GM12878 (cell line): Measurements from ENCODE around the gene ARRDC5. TPM values are rescaled to one million over a fixed set of nuclear protein-coding genes. Genes with fewer than 3 reads are reported as not detected.
"Not testable (repeated sequence)": the region's sequence is repeated elsewhere in the genome, so short reads cannot be mapped to it uniquely, and the experiment has no call there.

Experiments
- ATAC-seq: fragments of 200-7000 bp; cut with Tn5 transposase; 3 replicates; pipeline ENCODE4 v1.9.1; 2020; ENCODE audit warnings: mild to moderate bottlenecking, moderate library complexity
- BruUV-seq: library from RNA; stranded (reverse); fragments of 400-500 nt; replicated peaks from 2 replicates; lab custom pipeline; 2021; lab: Mats Ljungman, UMichigan
- CTCF ChIA-PET: fragments of 300-600 bp; sonication (Branson Sonifier 250); formaldehyde crosslinking; extraction: SDS; loops from one replicate; lab custom pipeline; 2021; ENCODE audit warnings: inconsistent platforms; lab: Yijun Ruan, JAX
- POLR2A ChIA-PET: fragments of 350-600 bp; formaldehyde crosslinking; extraction: SDS; loops from one replicate; lab custom pipeline; 2021; ENCODE audit warnings: inconsistent platforms; lab: Charles Lee
- RAD21 ChIA-PET: fragments of 300-600 bp; sonication (Branson Sonifier 250); formaldehyde crosslinking; loops from one replicate; lab custom pipeline; 2023; ENCODE audit warnings: antibody characterized with exemption; ENCODE audit not compliant: unreplicated experiment; lab: Charles Lee
- SMC1A ChIA-PET: fragments of 300-600 bp; sonication (Branson Sonifier 250); formaldehyde crosslinking; loops from one replicate; lab custom pipeline; 2023; ENCODE audit not compliant: unreplicated experiment, uncharacterized antibody; lab: Charles Lee
- DNase-seq: peaks from one replicate; pipeline ENCODE4 v3.0.0-alpha.2; 2011; ENCODE audit warnings: low read depth, low spot score
- FAIRE-seq: peaks from 3 replicates; lab custom pipeline; 2011; peaks lifted over from hg19 to GRCh38; lab: Jason Lieb, UNC
- H2AFZ ChIP-seq: 2 replicates; pipeline ENCODE4 v1.6.0; 2011; ENCODE audit warnings: low read depth, low read length, control low read depth; ENCODE audit not compliant: control insufficient read depth
- H3K27ac ChIP-seq: 2 replicates; pipeline ENCODE4 v1.5.1; 2011; ENCODE audit warnings: control low read depth; ENCODE audit not compliant: control insufficient read depth, insufficient read depth
- H3K27me3 ChIP-seq, 2 experiments: replicated peaks in 1 of 2; 2 replicates each; pipeline versions ENCODE4 v1.6.0 to v1.6.1; 2011; ENCODE audit warnings: low read length in 1 of 2; ENCODE audit not compliant: control insufficient read depth in 2 of 2, insufficient read depth in 2 of 2
- H3K36me3 ChIP-seq, 2 experiments: 2 replicates each; pipeline ENCODE4 v1.5.1; 2011; ENCODE audit warnings: low read length in 1 of 2; ENCODE audit not compliant: control insufficient read depth in 2 of 2, insufficient read depth in 2 of 2
- H3K4me1 ChIP-seq: 2 replicates; pipeline ENCODE4 v1.6.1; 2011; ENCODE audit warnings: mild to moderate bottlenecking, low read length, moderate library complexity, mixed read lengths; ENCODE audit not compliant: control insufficient read depth, insufficient read depth
- H3K4me2 ChIP-seq: 2 replicates; pipeline ENCODE4 v1.6.0; 2011; ENCODE audit warnings: control low read depth; ENCODE audit not compliant: control insufficient read depth, insufficient read depth
- H3K4me3 ChIP-seq: fragments of 200-600 bp; sonication (generic); 2 replicates; pipeline ENCODE4 v1.5.1; 2016
- H3K79me2 ChIP-seq: 2 replicates; pipeline ENCODE4 v1.6.0; 2011; ENCODE audit warnings: low read length; ENCODE audit not compliant: control insufficient read depth, insufficient read depth
- H3K9ac ChIP-seq: 2 replicates; pipeline ENCODE4 v1.8.0; 2011; ENCODE audit warnings: low read length, control low read depth, mixed read lengths; ENCODE audit not compliant: control insufficient read depth, insufficient read depth
- H3K9me3 ChIP-seq: replicated peaks from 3 replicates; pipeline ENCODE4 v1.5.1; 2011; ENCODE audit warnings: mild to moderate bottlenecking, low read length; ENCODE audit not compliant: control insufficient read depth, insufficient read depth
- H4K20me1 ChIP-seq: 2 replicates; pipeline ENCODE4 v1.6.0; 2011; ENCODE audit not compliant: control insufficient read depth, insufficient read depth
- ATF3 ChIP-seq: IDR thresholded peaks from 2 replicates; pipeline ENCODE4 v1.6.1; 2011; ENCODE audit warnings: low read depth, mild to moderate bottlenecking, low read length, moderate library complexity, borderline replicate concordance; ENCODE audit errors: extremely low read depth
- BCL3 ChIP-seq: IDR thresholded peaks from 2 replicates; pipeline ENCODE4 v1.6.1; 2011; ENCODE audit warnings: borderline replicate concordance, low read depth, mild to moderate bottlenecking, moderate library complexity, low read length; ENCODE audit not compliant: insufficient read depth, poor library complexity, severe bottlenecking
- BMI1 ChIP-seq: fragments of 450-650 bp; IDR thresholded peaks from 2 replicates; pipeline ENCODE4 v1.6.1; 2016; ENCODE audit warnings: mild to moderate bottlenecking, moderate library complexity, borderline replicate concordance
- EP300 ChIP-seq, 2 experiments: fragments of 150-350 bp in 1 of 2; IDR thresholded peaks; 2 replicates each; pipeline ENCODE4 v1.6.1; 2011 to 2012; ENCODE audit warnings: low read depth in 2 of 2, low read length in 2 of 2, borderline replicate concordance in 1 of 2, improper control_type of control experiment in 1 of 2, inconsistent platforms in 1 of 2; ENCODE audit not compliant: control insufficient read depth in 1 of 2
- MTA3 ChIP-seq: IDR thresholded peaks from 2 replicates; pipeline ENCODE4 v1.6.1; 2012; ENCODE audit warnings: low read length, inconsistent platforms, borderline replicate concordance
- NKRF ChIP-seq: fragments of 450-650 bp; conservative IDR thresholded peaks from 2 replicates; pipeline ENCODE4 v1.6.1; 2017; ENCODE audit warnings: mild to moderate bottlenecking, moderate library complexity
- TCF12 ChIP-seq: IDR thresholded peaks from 2 replicates; pipeline ENCODE4 v1.6.1; 2011; ENCODE audit warnings: low read depth, mild to moderate bottlenecking, low read length
- ZBTB33 ChIP-seq: fragments of 450-650 bp; IDR thresholded peaks from 2 replicates; pipeline ENCODE4 v1.6.1; 2017; ENCODE audit warnings: mild to moderate bottlenecking
- ZNF207 ChIP-seq: fragments of 450-650 bp; IDR thresholded peaks from 2 replicates; pipeline ENCODE4 v1.6.1; 2014; ENCODE audit warnings: antibody characterized with exemption, mild to moderate bottlenecking, borderline replicate concordance
- WGBS: methylation state at CpG from one replicate; pipeline ENCODE4 v1.1.6; 2016; ENCODE audit warnings: low lambda C conversion rate; ENCODE audit not compliant: insufficient replicate concordance, insufficient coverage; ENCODE audit errors: missing lambda C conversion rate; 5-methylcytosine and 5-hydroxymethylcytosine counted together
- in situ Hi-C: fragments of 300-500 bp; cut with MboI; formaldehyde crosslinking; loops from 9 replicates; pipeline ENCODE4 v1.14.3; 2018; ENCODE audit warnings: mixed read lengths
- intact Hi-C: fragments of 100-400 bp; cut with micrococcal nuclease; formaldehyde crosslinking; loops from one replicate; pipeline ENCODE4 v1.14.2; 2022; ENCODE audit not compliant: unreplicated experiment
- polyA plus RNA-seq, 11 experiments: library from polyadenylated mRNA; depleted of rRNA in 4 of 11; unstranded in 6 of 11; stranded (reverse) in 5 of 11; fragments of >200 nt; fragmentation: Nextera tagmentation in 4 of 11; fragmentation: Illumina TruSeq in 1 of 11; extraction: Ambion mirVana in 4 of 11; extraction: Trizol in 1 of 11; gene quantifications; 1 replicate in 1 of 11; 2 replicates in 10 of 11; pipeline versions ENCODE4 v1.2.1 to v1.2.3, GENCODE V29; 2011 to 2016; ENCODE audit warnings: inconsistent platforms in 2 of 11, missing spikeins in 2 of 11, low read depth in 1 of 11
- total RNA-seq, 4 experiments: library from RNA; depleted of rRNA in 3 of 4; stranded (reverse); fragments of >200 nt in 3 of 4; fragmentation: Illumina TruSeq in 1 of 4; extraction: Trizol in 1 of 4; gene quantifications; 2 replicates each; pipeline versions ENCODE4 v1.2.1 to v1.2.3, GENCODE V29; 2013 to 2021

Gene ARRDC5
- total and polyA plus RNA-seq, 10 of the 15 experiments (the other 5 are each of a cell fraction or from before 2014, with no cell fraction given), result 0.03 to 0.38 (median 0.12) TPM; not detected in 2

GRCh38 chr19:4889034-4889815 lies 13.5 kb downstream of the ARRDC5 start (continued):
- TF ChIP-seq BCL3, result no peak
- no peak for TF ChIP-seq ATF3
- TF ChIP-seq ZBTB33, result no peak
- TF ChIP-seq TCF12, result no peak
- TF ChIP-seq EP300 (IDR thresholded peaks at IDR 0.05; ENCODE audit: borderline replicate concordance in 1 of 2, control insufficient read depth in 1 of 2, low read depth in 2 of 2, low read length in 2 of 2), result no peak
- no peak for TF ChIP-seq BMI1
- no peak for TF ChIP-seq NKRF
- TF ChIP-seq MTA3, result no peak
- TF ChIP-seq ZNF207, result no peak

- RAD21 ChIA-PET, H4K20me1 ChIP-seq, H3K4me1 ChIP-seq, DNase-seq, H3K9me3 ChIP-seq, POLR2A ChIA-PET, SMC1A ChIA-PET, H3K27me3 ChIP-seq, ATAC-seq, H3K36me3 ChIP-seq, H2AFZ ChIP-seq, H3K9ac ChIP-seq, BruUV-seq, H3K79me2 ChIP-seq, H3K27ac ChIP-seq, intact Hi-C loops, H3K4me2 ChIP-seq, H3K4me3 ChIP-seq, FAIRE-seq, CTCF ChIA-PET, in situ Hi-C loops: not testable (repeated sequence)
- 85% methylated on average over 4 of the region's 6 CpGs for WGBS
Observed at GRCh38 chr19:4887803-4888202, 14.9 kb downstream of the ARRDC5 start.
